Vagina (tissue), 2 donors: ENCODE data around the gene CDC27. TPM values are rescaled to one million over a fixed set of nuclear protein-coding genes. Genes with fewer than 3 reads are reported as not detected.
"Not testable (repeated sequence)": the region's sequence is repeated elsewhere in the genome, so short reads cannot be mapped to it uniquely, and the experiment has no call there.

ENCODE experiments used
- DNase-seq, 2 donors: peaks; one replicate each; pipeline ENCODE4 v3.0.0-alpha.2; 2017; ENCODE audit errors: extremely low spot score in 2 of 2
- H3K27ac ChIP-seq: fragments of 200-600 bp; sonication (generic); one replicate; pipeline ENCODE4 v1.5.1; 2019
- H3K27me3 ChIP-seq: fragments of 200-600 bp; sonication (generic); one replicate; pipeline ENCODE4 v1.5.1; 2019
- H3K36me3 ChIP-seq, 2 donors: fragments of 200-600 bp; sonication (generic); one replicate each; pipeline ENCODE4 v1.5.1; 2017 to 2019
- H3K4me1 ChIP-seq: fragments of 200-600 bp; sonication (generic); one replicate; pipeline ENCODE4 v1.5.1; 2019
- H3K4me3 ChIP-seq, 2 donors: fragments of 200-600 bp; sonication (generic); 1 replicate in 1 of 2; 2 replicates in 1 of 2; pipeline ENCODE4 v1.5.1; 2016 to 2019
- H3K9me3 ChIP-seq: fragments of 200-600 bp; sonication (generic); one replicate; pipeline ENCODE4 v1.5.1; 2019
- POLR2A ChIP-seq, 2 donors: fragments of 450-650 bp; IDR thresholded peaks; one replicate each; pipeline ENCODE4 v1.6.1; 2017; ENCODE audit warnings: antibody characterized with exemption in 2 of 2, mild to moderate bottlenecking in 2 of 2, moderate library complexity in 2 of 2
- POLR2AphosphoS5 ChIP-seq, 2 donors: sonication (generic); formaldehyde crosslinking; IDR thresholded peaks; one replicate each; pipeline ENCODE4 v1.9.0; 2017; ENCODE audit warnings: antibody characterized with exemption in 2 of 2, mild to moderate bottlenecking in 2 of 2, low read depth in 1 of 2; ENCODE audit not compliant: insufficient read depth in 1 of 2
- intact Hi-C: fragments of 100-400 bp; cut with DNase I; formaldehyde crosslinking; loops from one replicate; pipeline ENCODE4 v1.15.1; 2023
- total RNA-seq: library from RNA; depleted of rRNA; stranded (reverse); fragments of >200 nt; gene quantifications from one replicate; pipeline ENCODE4 v1.2.3, GENCODE V29; 2016
- TF ChIP-seq, protein P1 (sequence below), 3 experiments: fragments of 450-650 bp in 2 of 3; fragments of 200-600 bp in 1 of 3; sonication (generic) in 1 of 3; IDR thresholded peaks; one replicate each; pipeline ENCODE4 v1.5.1; 2017 to 2019; ENCODE audit warnings: antibody characterized with exemption in 3 of 3, mild to moderate bottlenecking in 2 of 3, moderate library complexity in 2 of 3

Gene CDC27
- total RNA-seq, 1 donor from 2014 or later: 91.1 TPM

DNA sequence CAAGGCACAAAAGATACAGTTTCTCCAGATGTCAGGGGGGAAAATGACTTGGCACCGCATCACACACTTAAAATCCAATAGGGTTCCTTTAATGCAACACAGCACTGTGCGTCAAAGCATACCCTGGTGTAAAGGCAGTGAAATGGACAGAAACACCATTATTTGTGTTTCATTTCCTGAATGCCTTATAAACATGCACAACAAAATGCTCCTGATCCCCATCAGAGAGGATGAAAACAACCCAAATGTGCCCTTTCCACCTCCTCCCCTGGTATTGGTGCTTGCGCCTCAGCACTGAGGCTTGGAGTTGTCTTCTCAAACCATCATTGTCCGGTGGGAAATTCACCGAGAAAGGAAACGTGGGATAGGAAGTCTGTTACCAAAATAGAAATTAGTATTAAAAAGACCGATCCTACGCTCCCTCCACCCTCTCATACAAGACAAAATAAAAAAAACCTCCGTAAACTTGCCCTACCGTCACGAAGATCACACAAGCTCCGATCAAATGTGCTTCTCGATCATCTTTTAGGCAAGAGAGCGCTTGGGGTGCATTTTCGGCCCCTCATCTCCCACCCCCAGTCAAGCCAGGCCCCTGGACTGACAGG is 722 bp downstream of the CDC27 start:
- no peak for DNase-seq
- Histone ChIP-seq H3K9me3 (no peaks in the 10 kb centered on the region), H3K36me3 (no peaks in the 10 kb centered on the region), H3K4me1 (peaks cover 56% of the 10 kb centered on the region), H3K4me3 (peak overlapping the region; percentile 56 to 76), H3K27me3 (no peaks in the 10 kb centered on the region), H3K27ac (peak overlapping the region; percentile 97)
- intact Hi-C loops: no loop called here
- no peak for TF ChIP-seq POLR2AphosphoS5 (IDR thresholded peaks at IDR 0.05; ENCODE audit: insufficient read depth in 1 of 2, low read depth in 1 of 2)

GRCh38 chr17:47184681-47185080 is 4.4 kb downstream of the CDC27 start:
- peaks cover 63% of the 10 kb centered on the region for H3K4me1 ChIP-seq
- H3K27ac ChIP-seq: no peak overlapping the region
- H3K9me3 ChIP-seq: no peaks in the 10 kb centered on the region
- H3K27me3 ChIP-seq: no peaks in the 10 kb centered on the region
- TF ChIP-seq POLR2A (IDR thresholded peaks at IDR 0.05) (no peak), POLR2AphosphoS5 (IDR thresholded peaks at IDR 0.05; ENCODE audit: insufficient read depth in 1 of 2, low read depth in 1 of 2) (no peak)
- TF ChIP-seq, protein P1, sequence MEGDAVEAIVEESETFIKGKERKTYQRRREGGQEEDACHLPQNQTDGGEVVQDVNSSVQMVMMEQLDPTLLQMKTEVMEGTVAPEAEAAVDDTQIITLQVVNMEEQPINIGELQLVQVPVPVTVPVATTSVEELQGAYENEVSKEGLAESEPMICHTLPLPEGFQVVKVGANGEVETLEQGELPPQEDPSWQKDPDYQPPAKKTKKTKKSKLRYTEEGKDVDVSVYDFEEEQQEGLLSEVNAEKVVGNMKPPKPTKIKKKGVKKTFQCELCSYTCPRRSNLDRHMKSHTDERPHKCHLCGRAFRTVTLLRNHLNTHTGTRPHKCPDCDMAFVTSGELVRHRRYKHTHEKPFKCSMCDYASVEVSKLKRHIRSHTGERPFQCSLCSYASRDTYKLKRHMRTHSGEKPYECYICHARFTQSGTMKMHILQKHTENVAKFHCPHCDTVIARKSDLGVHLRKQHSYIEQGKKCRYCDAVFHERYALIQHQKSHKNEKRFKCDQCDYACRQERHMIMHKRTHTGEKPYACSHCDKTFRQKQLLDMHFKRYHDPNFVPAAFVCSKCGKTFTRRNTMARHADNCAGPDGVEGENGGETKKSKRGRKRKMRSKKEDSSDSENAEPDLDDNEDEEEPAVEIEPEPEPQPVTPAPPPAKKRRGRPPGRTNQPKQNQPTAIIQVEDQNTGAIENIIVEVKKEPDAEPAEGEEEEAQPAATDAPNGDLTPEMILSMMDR (IDR thresholded peaks at IDR 0.05): no peak
- peaks cover 0 to 13% of the 10 kb centered on the region in 2 donors for H3K36me3 ChIP-seq
- no peak for DNase-seq
- no peak overlapping the region for H3K4me3 ChIP-seq
- intact Hi-C loops: no loop called here

DNA sequence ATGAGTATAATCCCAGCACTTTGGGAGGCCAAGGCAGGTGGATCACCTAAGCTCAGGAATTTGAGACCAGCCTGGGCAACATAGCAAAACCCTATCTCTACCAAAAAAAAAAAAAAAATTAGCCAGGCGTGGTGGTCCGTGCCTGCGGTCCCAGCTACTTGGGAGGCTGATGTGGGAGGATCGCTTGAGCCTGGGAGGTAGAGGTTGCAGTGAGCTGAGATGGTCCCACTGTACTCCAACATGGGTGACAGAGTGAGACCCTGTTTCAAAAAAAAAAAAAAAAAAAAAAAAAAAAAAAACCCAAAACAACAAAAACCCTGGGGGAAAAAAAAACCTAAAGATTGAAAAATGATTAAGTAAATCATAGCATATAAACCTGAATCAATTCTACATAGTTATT is 8.1 kb downstream of the CDC27 start:
- peaks cover 53% of the 10 kb centered on the region for H3K4me1 ChIP-seq
- DNase-seq, H3K4me3 ChIP-seq, H3K27ac ChIP-seq, H3K27me3 ChIP-seq, intact Hi-C loops, H3K9me3 ChIP-seq: not testable (repeated sequence)
- H3K36me3 ChIP-seq: peaks cover 0 to 13% of the 10 kb centered on the region in 2 donors

GRCh38 chr17:47180337-47180736 is 8.8 kb downstream of the CDC27 start:
- intact Hi-C loops: no loop called here
- TF ChIP-seq, protein P1 (IDR thresholded peaks at IDR 0.05): no peak
- TF ChIP-seq POLR2AphosphoS5 (IDR thresholded peaks at IDR 0.05; ENCODE audit: insufficient read depth in 1 of 2, low read depth in 1 of 2): no peak
- TF ChIP-seq POLR2A (IDR thresholded peaks at IDR 0.05): no peak
- no peaks in the 10 kb centered on the region for H3K27me3 ChIP-seq
- H3K9me3 ChIP-seq: no peaks in the 10 kb centered on the region
- peaks cover 0 to 13% of the 10 kb centered on the region in 2 donors for H3K36me3 ChIP-seq
- no peak overlapping the region for H3K27ac ChIP-seq
- no peak for DNase-seq
- H3K4me1 ChIP-seq: peaks cover 47% of the 10 kb centered on the region
- H3K4me3 ChIP-seq: no peak overlapping the region

GRCh38 chr17:47179141-47179540 is 10.0 kb downstream of the CDC27 start:
- no peak for DNase-seq
- Histone ChIP-seq H3K4me1 (peaks cover 35% of the 10 kb centered on the region), H3K27me3 (no peaks in the 10 kb centered on the region), H3K9me3 (no peaks in the 10 kb centered on the region), H3K4me3 (no peak overlapping the region), H3K27ac (no peak overlapping the region), H3K36me3 (peaks cover 0 to 13% of the 10 kb centered on the region in 2 donors)
- intact Hi-C loops: no loop called here
- TF ChIP-seq POLR2A (IDR thresholded peaks at IDR 0.05): no peak
- no peak for TF ChIP-seq POLR2AphosphoS5 (IDR thresholded peaks at IDR 0.05; ENCODE audit: insufficient read depth in 1 of 2, low read depth in 1 of 2)
- TF ChIP-seq, protein P1 (IDR thresholded peaks at IDR 0.05): no peak

- Histone ChIP-seq H3K27ac (no peak overlapping the region), H3K9me3 (no peaks in the 10 kb centered on the region), H3K4me3 (no peak overlapping the region), H3K27me3 (no peaks in the 10 kb centered on the region), H3K4me1 (peaks cover 25% of the 10 kb centered on the region), H3K36me3 (peaks cover 0 to 13% of the 10 kb centered on the region in 2 donors)
- DNase-seq: no peak
- TF ChIP-seq POLR2AphosphoS5 (IDR thresholded peaks at IDR 0.05; ENCODE audit: insufficient read depth in 1 of 2, low read depth in 1 of 2): no peak
- TF ChIP-seq, protein P1 (IDR thresholded peaks at IDR 0.05): no peak
- no peak for TF ChIP-seq POLR2A (IDR thresholded peaks at IDR 0.05)
- intact Hi-C loops: no loop called here
Observed at GRCh38 chr17:47177261-47177660, 11.8 kb downstream of the CDC27 start.
